A673 (cell line): Measurements from ENCODE around the gene PRMT5.

Experiments used
- EZH2 ChIP-seq: fragments of 200-600 bp; sonication (generic); IDR thresholded peaks from 2 replicates; pipeline ENCODE4 v1.6.1; 2017; ENCODE audit warnings: borderline replicate concordance, low read depth, mild to moderate bottlenecking, mixed read lengths, antibody characterized with exemption, low read length; ENCODE audit not compliant: poor library complexity, severe bottlenecking
- TF ChIP-seq, protein P1 (sequence below): fragments of 300-800, 200-600 bp; sonication (generic); conservative IDR thresholded peaks from 2 replicates; pipeline ENCODE4 v1.5.1; 2017; ENCODE audit warnings: low read depth, mild to moderate bottlenecking, antibody characterized with exemption, low read length, moderate library complexity, mixed read lengths

DNA sequence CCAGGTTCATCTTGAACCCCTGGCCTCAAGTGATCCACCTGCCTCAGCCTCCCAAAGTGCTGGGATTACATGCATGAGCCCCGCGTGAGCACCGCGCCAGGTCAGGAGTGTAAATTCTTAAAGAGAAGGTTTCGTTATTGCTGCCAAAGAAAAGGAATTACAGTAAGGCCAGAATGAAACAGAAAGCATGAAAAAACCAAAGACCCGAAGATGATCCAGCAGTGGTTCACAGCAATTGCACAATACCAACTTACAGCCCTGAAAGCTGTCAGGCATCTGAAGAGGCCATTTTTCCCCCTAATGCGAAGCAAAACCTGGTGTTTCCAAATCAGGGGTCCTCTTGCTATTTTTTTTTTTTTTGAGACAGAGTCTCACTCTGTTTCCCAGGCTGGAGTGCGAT lies 20.6 kb downstream of the PRMT5 start:
- TF ChIP-seq, protein P1, sequence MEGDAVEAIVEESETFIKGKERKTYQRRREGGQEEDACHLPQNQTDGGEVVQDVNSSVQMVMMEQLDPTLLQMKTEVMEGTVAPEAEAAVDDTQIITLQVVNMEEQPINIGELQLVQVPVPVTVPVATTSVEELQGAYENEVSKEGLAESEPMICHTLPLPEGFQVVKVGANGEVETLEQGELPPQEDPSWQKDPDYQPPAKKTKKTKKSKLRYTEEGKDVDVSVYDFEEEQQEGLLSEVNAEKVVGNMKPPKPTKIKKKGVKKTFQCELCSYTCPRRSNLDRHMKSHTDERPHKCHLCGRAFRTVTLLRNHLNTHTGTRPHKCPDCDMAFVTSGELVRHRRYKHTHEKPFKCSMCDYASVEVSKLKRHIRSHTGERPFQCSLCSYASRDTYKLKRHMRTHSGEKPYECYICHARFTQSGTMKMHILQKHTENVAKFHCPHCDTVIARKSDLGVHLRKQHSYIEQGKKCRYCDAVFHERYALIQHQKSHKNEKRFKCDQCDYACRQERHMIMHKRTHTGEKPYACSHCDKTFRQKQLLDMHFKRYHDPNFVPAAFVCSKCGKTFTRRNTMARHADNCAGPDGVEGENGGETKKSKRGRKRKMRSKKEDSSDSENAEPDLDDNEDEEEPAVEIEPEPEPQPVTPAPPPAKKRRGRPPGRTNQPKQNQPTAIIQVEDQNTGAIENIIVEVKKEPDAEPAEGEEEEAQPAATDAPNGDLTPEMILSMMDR, result no peak
- no peak for TF ChIP-seq EZH2
